Keratinocyte (primary cell): ENCODE measurements around the gene LEKR1. TPM values are rescaled to one million over a fixed set of nuclear protein-coding genes. Genes with fewer than 3 reads are reported as not detected.

Experiments used
- DNase-seq: peaks from one replicate; pipeline ENCODE4 v3.0.0-alpha.2; 2011; ENCODE audit warnings: low read depth, missing footprints, low spot score
- FAIRE-seq: peaks from 2 replicates; lab custom pipeline; 2011; peaks lifted over from hg19 to GRCh38; lab: Jason Lieb, UNC
- H2AFZ ChIP-seq: 2 replicates; pipeline ENCODE4 v1.6.0; 2012; ENCODE audit warnings: low read length, control low read depth, inconsistent platforms; ENCODE audit not compliant: control insufficient read depth
- H3K27ac ChIP-seq: 2 replicates; pipeline ENCODE4 v1.5.1; 2011; ENCODE audit warnings: low read length; ENCODE audit not compliant: control insufficient read depth, insufficient read depth
- H3K27me3 ChIP-seq: 3 replicates; pipeline ENCODE4 v1.6.0; 2011; ENCODE audit warnings: low read length; ENCODE audit not compliant: control insufficient read depth, insufficient read depth; ENCODE audit errors: extremely low read depth
- H3K36me3 ChIP-seq, 2 experiments: 2 replicates in 1 of 2; 3 replicates in 1 of 2; pipeline ENCODE4 v1.5.1; 2011; ENCODE audit warnings: low read length in 2 of 2, mild to moderate bottlenecking in 1 of 2; ENCODE audit not compliant: control insufficient read depth in 2 of 2, insufficient read depth in 2 of 2; ENCODE audit errors: extremely low read depth in 1 of 2
- H3K4me1 ChIP-seq: 3 replicates; pipeline ENCODE4 v1.5.1; 2011; ENCODE audit warnings: low read length; ENCODE audit not compliant: control insufficient read depth, insufficient read depth; ENCODE audit errors: extremely low read depth
- H3K4me2 ChIP-seq: 3 replicates; pipeline ENCODE4 v1.6.0; 2011; ENCODE audit warnings: low read depth, low read length; ENCODE audit not compliant: control insufficient read depth, insufficient read depth; ENCODE audit errors: extremely low read depth
- H3K4me3 ChIP-seq, 3 experiments: fragments of 200-600 bp in 1 of 3; sonication (generic) in 1 of 3; 2 replicates in 2 of 3; 3 replicates in 1 of 3; pipeline ENCODE4 v1.5.1; 2011 to 2016; ENCODE audit warnings: low read length in 3 of 3, mild to moderate bottlenecking in 3 of 3, control low read depth in 2 of 3, inconsistent platforms in 1 of 3, low read depth in 1 of 3, mixed read lengths in 1 of 3, mixed run types in 1 of 3, moderate library complexity in 1 of 3; ENCODE audit not compliant: control insufficient read depth in 2 of 3, insufficient read depth in 2 of 3; ENCODE audit errors: extremely low read depth in 1 of 3
- H3K79me2 ChIP-seq: 2 replicates; pipeline ENCODE4 v1.6.0; 2012; ENCODE audit warnings: low read length; ENCODE audit not compliant: control insufficient read depth, insufficient read depth
- H3K9ac ChIP-seq: 3 replicates; pipeline ENCODE4 v1.6.0; 2011; ENCODE audit warnings: low read length; ENCODE audit not compliant: control insufficient read depth, insufficient read depth; ENCODE audit errors: extremely low read depth
- H3K9me1 ChIP-seq: 3 replicates; pipeline ENCODE4 v1.6.0; 2011; ENCODE audit warnings: low read length; ENCODE audit not compliant: control insufficient read depth, insufficient read depth; ENCODE audit errors: extremely low read depth
- H3K9me3 ChIP-seq: 2 replicates; pipeline ENCODE4 v1.5.1; 2012; ENCODE audit warnings: low read depth, low read length; ENCODE audit not compliant: control insufficient read depth
- H4K20me1 ChIP-seq: 3 replicates; pipeline ENCODE4 v1.6.0; 2011; ENCODE audit warnings: low read length; ENCODE audit not compliant: control insufficient read depth, insufficient read depth; ENCODE audit errors: extremely low read depth
- CTCF ChIP-seq, 3 experiments: IDR thresholded peaks in 1 of 3; conservative IDR thresholded peaks in 1 of 3; optimal IDR thresholded peaks in 1 of 3; 2 replicates in 2 of 3; 3 replicates in 1 of 3; pipeline versions ENCODE3 to v1.5.1; 2011; ENCODE audit warnings: low read length in 3 of 3, mild to moderate bottlenecking in 3 of 3, moderate library complexity in 2 of 3, control low read depth in 1 of 3, inconsistent platforms in 1 of 3; ENCODE audit not compliant: insufficient read depth in 2 of 3; ENCODE audit errors: extremely low read depth in 1 of 3
- EZH2 ChIP-seq: IDR thresholded peaks from one replicate; pipeline ENCODE4 v1.6.1; 2012; ENCODE audit warnings: inconsistent platforms, mild to moderate bottlenecking, low read length, moderate library complexity
- dilution Hi-C: fragments of 300-500 bp; cut with MboI; formaldehyde crosslinking; loops from one replicate; pipeline ENCODE4 v1.7.0; 2020; ENCODE audit warnings: low sequenced_read_pairs; ENCODE audit not compliant: extremely low pct_ligation_motif_present
- polyA plus RNA-seq, 5 experiments: library from polyadenylated mRNA; depleted of rRNA in 3 of 5; stranded (reverse) in 3 of 5; stranded (forward) in 1 of 5; unstranded in 1 of 5; fragments of >200 nt; gene quantifications; 1 replicate in 1 of 5; 2 replicates in 3 of 5; 3 replicates in 1 of 5; pipeline versions ENCODE4 v1.2.1 to v1.2.3, GENCODE V29; 2011 to 2012; ENCODE audit warnings: missing spikeins in 2 of 5, low read depth in 1 of 5, low replicate concordance in 1 of 5

Gene LEKR1
- polyA plus RNA-seq, 1 donor (not counting 4 experiments of a cell fraction or from before 2014, with no cell fraction given), result 0.63 TPM

- no peaks in the 10 kb centered on the region for H4K20me1 ChIP-seq
- peaks cover 43% of the 10 kb centered on the region for H3K4me1 ChIP-seq
- no peak overlapping the region for H3K4me2 ChIP-seq
- H3K9me3 ChIP-seq, result no peaks in the 10 kb centered on the region
- no peaks in the 10 kb centered on the region for H3K27me3 ChIP-seq
- H3K27ac ChIP-seq, result no peak overlapping the region
- FAIRE-seq, result no peak
- DNase-seq, result no peak
- H3K79me2 ChIP-seq, result peaks cover 14% of the 10 kb centered on the region
- no peaks in the 10 kb centered on the region for H3K9me1 ChIP-seq
- H3K36me3 ChIP-seq, result no peaks in the 10 kb centered on the region
- H2AFZ ChIP-seq, result no peak overlapping the region
- no peak overlapping the region for H3K4me3 ChIP-seq
- no peak for TF ChIP-seq EZH2
- no peak for TF ChIP-seq CTCF (optimal IDR thresholded peaks at IDR 0.05 in 1 of 3, IDR thresholded peaks at IDR 0.05 in 1 of 3, conservative IDR thresholded peaks at IDR 0.05 in 1 of 3; ENCODE audit: extremely low read depth in 1 of 3, insufficient read depth in 2 of 3, low read length in 3 of 3)
- dilution Hi-C loops, result no loop called here
- H3K9ac ChIP-seq, result no peak overlapping the region
Observed at GRCh38 chr3:156792536-156792935, 33.6 kb upstream of the LEKR1 start.

DNA sequence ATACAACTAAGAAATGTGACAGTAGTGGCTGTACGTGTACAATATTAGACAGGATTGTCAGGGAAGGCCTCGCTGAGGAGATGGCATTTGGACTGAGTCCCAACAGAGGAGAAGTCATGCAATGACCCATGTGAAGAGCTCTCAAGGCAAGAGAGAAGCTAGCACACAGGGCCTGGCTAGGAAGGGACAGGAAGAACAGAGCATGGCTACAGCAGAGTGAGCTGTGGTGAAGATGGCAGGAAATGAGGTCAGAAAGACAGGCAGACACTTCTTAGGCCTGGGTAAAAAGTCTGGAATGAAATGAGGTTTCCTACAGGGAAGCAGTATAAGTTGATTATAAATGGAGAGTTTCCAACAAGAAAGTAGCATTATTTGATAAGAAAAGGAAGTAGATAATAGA, 33.2 kb upstream of the LEKR1 start:
- FAIRE-seq (no peak), DNase-seq (no peak)
- TF ChIP-seq EZH2, result no peak
- no peak for TF ChIP-seq CTCF (optimal IDR thresholded peaks at IDR 0.05 in 1 of 3, IDR thresholded peaks at IDR 0.05 in 1 of 3, conservative IDR thresholded peaks at IDR 0.05 in 1 of 3; ENCODE audit: extremely low read depth in 1 of 3, insufficient read depth in 2 of 3, low read length in 3 of 3)
- no peaks in the 10 kb centered on the region for H3K36me3 ChIP-seq
- no peak overlapping the region for H3K9ac ChIP-seq
- no peaks in the 10 kb centered on the region for H3K9me1 ChIP-seq
- no peak overlapping the region for H3K4me2 ChIP-seq
- H3K27ac ChIP-seq, result no peak overlapping the region
- H3K9me3 ChIP-seq, result no peaks in the 10 kb centered on the region
- no peak overlapping the region for H3K4me3 ChIP-seq
- H3K79me2 ChIP-seq, result peaks cover 14% of the 10 kb centered on the region
- H2AFZ ChIP-seq, result peak overlapping the region; percentile 36
- peaks cover 39% of the 10 kb centered on the region for H3K4me1 ChIP-seq
- no peaks in the 10 kb centered on the region for H3K27me3 ChIP-seq
- dilution Hi-C loops, result no loop called here
- no peaks in the 10 kb centered on the region for H4K20me1 ChIP-seq
